WI38 (cell line): ENCODE data around the gene ZBTB25.

ENCODE experiments used
- H3K4me3 ChIP-seq: 2 replicates; pipeline ENCODE4 v1.5.1; 2011; ENCODE audit warnings: low read depth, mild to moderate bottlenecking, control low read depth, low read length
- TF ChIP-seq, protein P1 (sequence below): IDR thresholded peaks from 2 replicates; pipeline ENCODE4 v1.5.1; 2012; ENCODE audit warnings: low read depth, mild to moderate bottlenecking, control low read depth, low read length

The ZBTB25 gene

DNA sequence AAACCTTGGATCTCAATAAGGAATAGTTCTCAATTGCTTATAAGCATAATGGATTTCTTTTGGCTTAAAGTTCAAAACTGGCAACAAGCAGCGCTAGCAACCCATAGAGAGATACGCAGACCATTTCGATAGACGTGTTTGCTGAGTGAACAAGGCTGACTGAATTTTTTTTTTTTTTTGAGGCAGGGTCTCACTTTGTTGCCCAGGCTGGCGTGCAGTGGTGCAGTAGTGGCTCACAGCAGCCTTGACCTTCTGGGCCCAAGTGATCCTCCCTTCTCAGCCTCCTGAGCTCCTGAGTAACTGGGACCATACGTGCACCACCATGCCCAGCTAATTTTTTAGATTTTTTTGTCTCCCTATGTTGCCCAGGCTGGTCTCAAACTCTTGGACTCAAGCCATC lies 39.8 kb downstream of the ZBTB25 start:
- TF ChIP-seq, protein P1, sequence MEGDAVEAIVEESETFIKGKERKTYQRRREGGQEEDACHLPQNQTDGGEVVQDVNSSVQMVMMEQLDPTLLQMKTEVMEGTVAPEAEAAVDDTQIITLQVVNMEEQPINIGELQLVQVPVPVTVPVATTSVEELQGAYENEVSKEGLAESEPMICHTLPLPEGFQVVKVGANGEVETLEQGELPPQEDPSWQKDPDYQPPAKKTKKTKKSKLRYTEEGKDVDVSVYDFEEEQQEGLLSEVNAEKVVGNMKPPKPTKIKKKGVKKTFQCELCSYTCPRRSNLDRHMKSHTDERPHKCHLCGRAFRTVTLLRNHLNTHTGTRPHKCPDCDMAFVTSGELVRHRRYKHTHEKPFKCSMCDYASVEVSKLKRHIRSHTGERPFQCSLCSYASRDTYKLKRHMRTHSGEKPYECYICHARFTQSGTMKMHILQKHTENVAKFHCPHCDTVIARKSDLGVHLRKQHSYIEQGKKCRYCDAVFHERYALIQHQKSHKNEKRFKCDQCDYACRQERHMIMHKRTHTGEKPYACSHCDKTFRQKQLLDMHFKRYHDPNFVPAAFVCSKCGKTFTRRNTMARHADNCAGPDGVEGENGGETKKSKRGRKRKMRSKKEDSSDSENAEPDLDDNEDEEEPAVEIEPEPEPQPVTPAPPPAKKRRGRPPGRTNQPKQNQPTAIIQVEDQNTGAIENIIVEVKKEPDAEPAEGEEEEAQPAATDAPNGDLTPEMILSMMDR = no peak
- H3K4me3 ChIP-seq = no peak overlapping the region

DNA sequence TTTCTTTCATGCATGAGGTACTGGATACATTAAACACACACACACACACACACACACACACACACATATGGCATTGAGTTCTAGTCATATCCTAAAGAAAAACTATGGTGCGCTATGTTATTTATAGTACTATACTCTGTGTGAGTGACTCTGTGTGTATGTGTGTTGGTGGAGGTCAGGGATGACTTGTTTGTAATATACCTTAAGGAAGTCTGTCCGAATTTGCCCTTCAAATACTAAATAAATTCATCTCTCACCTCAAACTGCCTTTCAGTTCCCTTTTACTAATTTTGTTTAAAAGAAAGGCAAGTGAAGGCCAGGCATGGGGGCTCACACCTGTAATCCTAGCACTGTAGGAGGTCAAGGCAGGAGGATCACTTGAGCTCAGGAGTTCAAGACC lies 40.4 kb downstream of the ZBTB25 start:
- H3K4me3 ChIP-seq = no peak overlapping the region
- TF ChIP-seq, protein P1 = no peak

GRCh38 chr14:64461221-64461620 lies 42.4 kb downstream of the ZBTB25 start:
- TF ChIP-seq, protein P1 = no peak
- no peak overlapping the region for H3K4me3 ChIP-seq

DNA sequence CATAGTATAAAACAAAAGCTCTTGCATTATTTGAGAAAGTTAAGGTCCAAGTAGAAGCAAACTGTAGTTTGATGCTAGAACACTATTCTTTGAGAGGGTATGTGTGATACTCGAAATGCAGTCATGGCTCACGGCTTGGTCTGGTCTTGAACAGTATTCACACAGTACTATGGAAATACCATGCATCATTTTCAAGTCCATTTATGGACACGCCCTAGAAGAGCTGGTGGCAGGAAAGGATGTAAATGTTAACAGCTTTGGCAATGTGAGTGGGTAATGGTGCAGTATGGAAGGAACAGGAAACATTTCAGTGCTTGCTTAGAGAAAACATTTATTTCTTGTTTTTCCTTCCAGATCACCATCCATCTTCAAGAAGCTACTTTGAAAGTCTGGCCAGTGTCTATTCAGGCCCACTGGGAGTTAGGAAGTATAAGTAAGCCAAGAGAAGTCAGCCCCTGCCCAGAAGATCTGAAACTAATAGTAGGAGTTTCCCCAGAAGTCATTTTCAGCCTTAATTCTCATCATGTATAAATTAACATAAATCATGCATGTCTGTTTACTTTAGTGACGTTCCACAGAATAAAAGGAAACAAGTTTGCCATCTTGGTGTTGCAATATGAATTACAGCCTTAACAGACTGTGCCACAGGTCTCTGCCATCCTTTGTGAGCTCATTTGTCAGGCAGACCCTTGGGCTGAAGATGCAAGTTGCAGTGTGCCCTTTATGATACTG lies 44.1 kb downstream of the ZBTB25 start:
- no peak overlapping the region for H3K4me3 ChIP-seq
- TF ChIP-seq, protein P1 = no peak

DNA sequence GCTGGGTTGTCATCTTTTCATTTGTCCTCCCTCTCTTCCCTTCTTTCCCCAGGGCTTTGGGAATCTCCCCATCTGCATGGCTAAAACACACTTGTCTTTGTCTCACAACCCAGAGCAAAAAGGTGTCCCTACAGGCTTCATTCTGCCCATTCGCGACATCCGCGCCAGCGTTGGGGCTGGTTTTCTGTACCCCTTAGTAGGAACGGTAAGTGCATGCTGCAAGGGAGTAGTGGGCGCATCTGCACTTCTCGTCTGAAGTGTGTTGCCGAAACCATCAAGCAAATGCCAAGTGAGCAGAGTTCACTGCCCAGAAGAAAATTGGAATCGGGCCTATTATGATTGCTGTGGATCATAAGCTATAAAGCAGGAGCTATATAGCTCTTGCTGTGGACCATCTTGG lies 49.0 kb downstream of the ZBTB25 start:
- no peak overlapping the region for H3K4me3 ChIP-seq
- TF ChIP-seq, protein P1 = no peak

- TF ChIP-seq, protein P1 = no peak
- H3K4me3 ChIP-seq = no peak overlapping the region
Observed at GRCh38 chr14:64450255-64450654, 53.4 kb downstream of the ZBTB25 start.

GRCh38 chr14:64447876-64448670 lies 55.6 kb downstream of the ZBTB25 start:
- TF ChIP-seq, protein P1 = no peak
- H3K4me3 ChIP-seq = no peak overlapping the region
